ENCODE results near the gene SLC46A1. TPM values are rescaled to one million over a fixed set of nuclear protein-coding genes. Genes with fewer than 3 reads are reported as not detected.

The SLC46A1 gene
- 6.3 and 13.4 TPM in 2 replicates for total RNA-seq

DNA sequence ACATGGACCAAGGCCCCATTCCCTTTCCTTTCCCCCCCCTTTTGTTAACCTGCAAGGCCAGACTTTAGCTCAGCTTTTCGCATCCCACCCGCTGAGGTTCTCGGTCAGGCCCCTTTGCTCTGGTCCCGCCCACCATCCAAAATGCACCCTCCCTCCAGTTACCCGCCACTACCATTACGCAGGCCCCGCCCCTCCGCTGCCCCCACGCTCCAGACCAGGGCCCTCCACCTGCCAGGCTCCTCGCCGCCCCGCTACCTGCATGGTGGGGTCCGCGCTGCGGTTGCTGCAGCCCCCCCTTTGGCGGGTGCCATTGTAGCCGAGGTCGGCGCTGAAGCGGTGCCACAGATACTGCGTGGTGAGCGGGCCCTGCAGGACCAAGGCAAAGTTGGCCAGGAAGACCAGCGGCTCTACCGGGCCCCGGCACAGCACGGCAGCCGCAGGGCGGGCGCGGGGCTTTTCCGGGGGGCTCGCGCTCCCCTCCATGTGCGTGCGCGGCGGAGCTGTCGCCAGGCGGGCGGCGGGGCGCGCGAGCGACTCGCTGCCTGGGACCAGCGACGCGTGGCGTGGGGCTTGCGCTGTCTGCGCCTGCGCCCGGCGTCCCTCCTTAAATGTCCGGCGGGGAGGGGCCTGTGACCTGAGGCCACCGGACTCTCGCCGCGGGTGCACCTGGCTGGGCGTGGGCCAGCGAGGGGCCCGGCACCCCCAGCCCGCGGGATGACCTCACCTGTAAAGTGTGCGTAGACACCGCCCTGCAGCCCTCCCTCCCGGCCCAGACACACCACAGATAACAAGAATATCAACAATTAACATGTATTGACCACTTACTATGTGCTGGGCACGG lies at the start of gene SLC46A1:
SLC46A1 (minus strand) TSS at position 581 of the 841 bp plus-strand sequence; CDS start at position 483, 98 bp downstream.

DNA sequence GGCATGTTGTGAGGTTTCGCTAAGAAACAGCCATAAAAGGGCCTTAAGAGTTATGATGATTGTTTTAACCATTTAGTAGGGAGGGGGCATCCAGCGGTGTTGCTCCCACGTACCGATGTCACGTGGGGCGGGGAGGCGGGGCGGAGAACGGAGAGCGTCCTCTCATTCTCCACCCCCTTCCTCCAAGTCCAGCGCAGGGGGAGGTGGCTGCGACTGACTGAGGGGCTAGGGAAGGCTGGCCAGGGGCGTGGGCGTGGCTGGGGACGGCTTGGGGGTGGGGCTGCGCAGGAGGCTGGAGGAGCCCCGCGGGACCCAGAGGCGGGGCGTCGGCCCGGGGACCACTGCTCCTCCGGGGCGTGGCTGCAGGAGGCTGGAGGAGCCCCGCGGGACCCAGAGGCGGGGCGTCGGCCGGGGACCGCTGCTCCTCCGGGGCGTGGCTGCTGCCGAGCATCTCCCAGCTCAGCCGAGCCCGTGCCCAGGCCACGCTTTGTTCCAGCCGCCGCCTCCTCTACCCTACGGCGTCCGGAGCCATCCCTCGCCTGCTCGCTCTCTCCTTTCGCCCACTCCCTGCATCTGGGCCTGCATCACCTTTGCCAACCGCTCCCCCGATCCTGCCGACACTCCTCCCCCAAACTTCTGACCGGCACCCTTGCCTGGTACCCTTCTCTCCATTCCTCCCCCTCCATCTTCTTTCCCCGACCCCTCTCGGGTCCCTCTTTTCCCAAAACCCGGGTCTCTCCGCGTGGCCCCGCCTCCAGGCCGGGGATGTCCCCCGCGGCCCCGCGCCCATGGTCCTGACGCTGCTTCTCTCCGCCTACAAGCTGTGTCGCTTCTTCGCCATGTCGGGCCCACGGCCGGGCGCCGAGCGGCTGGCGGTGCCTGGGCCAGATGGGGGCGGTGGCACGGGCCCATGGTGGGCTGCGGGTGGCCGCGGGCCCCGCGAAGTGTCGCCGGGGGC lies 34.5 kb downstream of the SLC46A1 start, which contains the start of gene SARM1:
SARM1 (plus strand) TSS at position 450 of the 958 bp plus-strand sequence; CDS start at position 789, 339 bp downstream.

DNA sequence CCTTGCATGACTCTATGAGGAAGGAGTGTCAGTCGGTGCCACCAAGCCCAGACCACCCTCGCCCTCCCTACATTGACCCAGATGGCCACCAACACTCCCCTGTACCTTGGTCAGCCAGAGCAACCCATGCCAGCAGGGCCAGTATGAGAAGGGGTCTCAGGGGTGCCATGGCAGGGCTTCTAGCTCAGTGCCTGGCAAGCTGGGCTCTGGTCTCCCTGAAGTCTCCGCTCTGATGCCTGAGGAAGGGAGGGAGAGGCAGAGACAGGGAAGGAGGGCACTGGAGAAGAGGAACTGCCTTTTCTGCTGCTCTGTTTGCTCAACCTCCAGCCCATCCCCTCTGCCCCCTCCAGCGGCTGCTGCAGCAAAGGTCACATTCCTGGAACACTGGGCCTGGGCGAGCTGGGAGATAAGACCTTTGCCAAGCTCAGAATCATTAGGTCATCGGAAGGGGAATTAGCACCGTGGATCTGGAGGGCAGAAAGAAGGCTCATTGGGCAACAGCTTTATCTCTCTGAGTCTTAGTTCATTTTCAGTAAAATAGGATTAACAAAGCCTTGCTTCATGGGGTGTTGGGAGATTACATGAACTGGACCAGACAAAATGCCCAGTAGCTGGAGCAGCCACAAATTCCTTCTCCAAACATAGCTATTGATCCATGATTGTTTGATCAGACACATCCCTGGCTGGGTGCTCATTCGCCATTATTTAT lies 35.8 kb downstream of the SLC46A1 start, which contains the start of gene VTN:
VTN (minus strand) TSS at position 273 of the 709 bp plus-strand sequence; CDS start at position 169, 104 bp downstream.

DNA sequence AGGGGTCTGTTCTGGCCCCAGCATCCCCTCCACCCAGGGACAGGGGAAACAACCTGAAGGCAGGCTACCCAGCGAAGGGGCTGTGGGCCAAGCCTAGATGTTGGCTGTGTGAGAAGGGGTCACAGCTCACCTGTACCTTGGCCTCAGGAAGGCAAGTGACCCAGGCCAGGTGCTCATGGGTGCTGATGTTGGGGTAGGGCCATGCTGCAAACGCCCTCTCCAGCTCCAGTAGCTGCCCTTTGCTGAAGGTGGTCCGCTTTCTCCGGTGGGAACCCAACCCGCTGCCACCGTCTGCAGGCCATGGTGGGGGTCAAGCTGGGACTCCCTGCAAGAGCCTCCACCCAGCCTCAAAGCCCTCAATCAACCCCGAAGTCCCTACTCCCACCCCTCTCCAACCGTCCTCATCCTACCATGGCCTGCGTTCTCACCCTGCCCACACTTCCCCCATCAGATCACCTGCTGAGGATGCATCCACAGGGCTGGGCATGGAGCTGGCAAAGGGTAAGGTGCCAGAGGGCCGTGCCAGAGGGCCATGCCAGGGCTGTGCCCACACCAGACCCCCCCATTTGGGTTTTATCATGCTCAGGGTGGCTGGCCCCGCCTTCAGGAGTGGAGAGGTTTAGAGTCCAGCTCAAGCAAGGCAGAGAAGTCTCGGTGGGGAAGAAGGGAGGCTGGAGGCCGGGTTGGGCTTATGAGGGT lies 41.2 kb downstream of the SLC46A1 start, which contains the start of gene SEBOX:
SEBOX (minus strand) TSS at position 535 of the 699 bp plus-strand sequence; CDS start at position 487, 48 bp downstream.

DNA sequence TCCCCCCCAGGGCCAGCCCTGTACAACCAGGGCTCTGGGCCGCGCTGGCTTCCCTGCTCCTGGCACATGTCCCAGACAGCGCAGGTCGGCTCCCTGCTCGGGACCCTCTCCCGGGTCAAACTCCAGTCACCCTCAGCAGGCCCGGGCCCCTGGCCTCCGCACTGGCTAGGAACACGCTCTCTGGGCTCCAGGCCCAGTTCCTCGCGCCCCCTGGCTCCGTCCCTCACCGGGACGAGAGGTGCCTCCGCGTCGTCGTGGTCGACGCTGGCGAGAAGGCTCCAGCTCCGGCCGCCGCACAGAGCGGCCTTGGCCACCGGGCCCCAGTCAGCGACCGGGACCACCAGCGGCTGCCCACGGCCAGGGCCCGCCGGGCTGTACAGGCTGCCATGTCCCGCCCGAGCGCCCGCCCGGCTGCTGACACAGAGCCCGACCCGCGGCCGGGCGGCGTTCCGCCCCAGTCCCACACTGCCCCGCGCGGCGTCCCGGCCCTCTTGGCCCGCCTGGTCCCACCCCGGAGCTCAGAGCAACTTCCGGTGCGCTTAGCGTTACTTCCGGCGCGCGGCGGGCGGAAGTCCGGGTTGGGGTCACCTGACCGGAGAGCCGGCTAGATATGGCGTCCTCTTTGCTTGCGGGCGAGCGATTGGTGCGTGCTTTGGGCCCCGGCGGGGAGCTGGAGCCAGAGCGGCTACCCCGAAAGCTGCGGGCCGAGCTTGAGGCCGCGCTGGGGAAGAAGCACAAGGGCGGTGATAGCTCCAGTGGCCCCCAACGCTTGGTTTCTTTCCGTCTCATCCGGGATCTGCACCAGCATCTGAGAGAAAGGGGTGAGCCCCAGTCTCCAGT lies 48.7 kb downstream of the SLC46A1 start, which contains the start of gene POLDIP2:
POLDIP2 (minus strand) TSS at position 467 of the 840 bp plus-strand sequence; CDS start at position 388, 79 bp downstream.

Other genes starting within 250 kb of the SLC46A1 start
- 15.0 and 18.5 TPM in 2 replicates for gene TMEM97, start 87.0 kb downstream of the SLC46A1 start, total RNA-seq
- gene IFT20, start 70.7 kb downstream of the SLC46A1 start, total RNA-seq, result 52.5 and 61.9 TPM in 2 replicates
- gene TNFAIP1, start 70.5 kb downstream of the SLC46A1 start, total RNA-seq, result 35.2 and 42.8 TPM in 2 replicates
- gene POLDIP2, start 48.7 kb downstream of the SLC46A1 start, total RNA-seq, result 72.9 and 83.3 TPM in 2 replicates
- gene SEBOX, start 41.0 kb downstream of the SLC46A1 start, total RNA-seq, result not detected in 2 replicates
- gene VTN, start 35.9 kb downstream of the SLC46A1 start, total RNA-seq, result 8.1 and 52.8 TPM in 2 replicates
- gene SARM1, start 34.5 kb downstream of the SLC46A1 start, total RNA-seq, result 5.2 and 11.2 TPM in 2 replicates
- not detected in 2 replicates for gene SLC13A2, start 67.4 kb upstream of the SLC46A1 start, total RNA-seq
- not detected in 2 replicates for gene FOXN1, start 100.1 kb upstream of the SLC46A1 start, total RNA-seq
- 33.5 and 43.7 TPM in 2 replicates for gene UNC119, start 146.4 kb upstream of the SLC46A1 start, total RNA-seq
- 82.3 and 154 TPM in 2 replicates for gene PIGS, start 165.3 kb upstream of the SLC46A1 start, total RNA-seq
- 213 and 230 TPM in 2 replicates for gene ALDOC, start 170.7 kb upstream of the SLC46A1 start, total RNA-seq
- gene SPAG5, start 192.8 kb upstream of the SLC46A1 start, total RNA-seq, result 7.2 and 9.1 TPM in 2 replicates
- 0.81 and 6.0 TPM in 2 replicates for gene RSKR, start 208.0 kb upstream of the SLC46A1 start, total RNA-seq
- 71.1 and 102 TPM in 2 replicates for gene BLTP2, start 238.9 kb upstream of the SLC46A1 start, total RNA-seq